OCI-LY3 (cell line): Measurements from ENCODE around the gene PRPF31.

Source experiments
- CTCF ChIP-seq: fragments of 200-600, 300-600 bp; sonication (generic); IDR thresholded peaks from 2 replicates; pipeline ENCODE4 v1.5.1; 2014; ENCODE audit warnings: antibody characterized with exemption, low read length, low read depth
- EZH2phosphoT487 ChIP-seq: fragments of 200-600 bp; shearing (Covaris generic); IDR thresholded peaks from 2 replicates; pipeline ENCODE4 v1.6.1; 2018; ENCODE audit warnings: antibody characterized with exemption, mixed run types, low read depth

GRCh38 chr19:54115109-54116063 is at the start of gene PRPF31, which contains the start of gene TFPT:
- TF ChIP-seq CTCF (no peak), EZH2phosphoT487 (no peak)
